DOHH2 (cell line): ENCODE data around the gene BRD2.

Source experiments
- EZH2phosphoT487 ChIP-seq: fragments of 200-600 bp; sonication (generic); IDR thresholded peaks from 2 replicates; pipeline ENCODE4 v1.6.1; 2017; ENCODE audit warnings: borderline replicate concordance, mild to moderate bottlenecking, antibody characterized with exemption, low read length, moderate library complexity, mixed read lengths
- TF ChIP-seq, protein P1 (sequence below): fragments of 200-600 bp; sonication (generic); IDR thresholded peaks from one replicate; pipeline ENCODE4 v1.5.1; 2014; ENCODE audit warnings: antibody characterized with exemption, mild to moderate bottlenecking, low read depth, low read length; ENCODE audit not compliant: poor library complexity, severe bottlenecking

GRCh38 chr6:32968093-32968866 lies at the start of gene BRD2:
- TF ChIP-seq, protein P1, sequence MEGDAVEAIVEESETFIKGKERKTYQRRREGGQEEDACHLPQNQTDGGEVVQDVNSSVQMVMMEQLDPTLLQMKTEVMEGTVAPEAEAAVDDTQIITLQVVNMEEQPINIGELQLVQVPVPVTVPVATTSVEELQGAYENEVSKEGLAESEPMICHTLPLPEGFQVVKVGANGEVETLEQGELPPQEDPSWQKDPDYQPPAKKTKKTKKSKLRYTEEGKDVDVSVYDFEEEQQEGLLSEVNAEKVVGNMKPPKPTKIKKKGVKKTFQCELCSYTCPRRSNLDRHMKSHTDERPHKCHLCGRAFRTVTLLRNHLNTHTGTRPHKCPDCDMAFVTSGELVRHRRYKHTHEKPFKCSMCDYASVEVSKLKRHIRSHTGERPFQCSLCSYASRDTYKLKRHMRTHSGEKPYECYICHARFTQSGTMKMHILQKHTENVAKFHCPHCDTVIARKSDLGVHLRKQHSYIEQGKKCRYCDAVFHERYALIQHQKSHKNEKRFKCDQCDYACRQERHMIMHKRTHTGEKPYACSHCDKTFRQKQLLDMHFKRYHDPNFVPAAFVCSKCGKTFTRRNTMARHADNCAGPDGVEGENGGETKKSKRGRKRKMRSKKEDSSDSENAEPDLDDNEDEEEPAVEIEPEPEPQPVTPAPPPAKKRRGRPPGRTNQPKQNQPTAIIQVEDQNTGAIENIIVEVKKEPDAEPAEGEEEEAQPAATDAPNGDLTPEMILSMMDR, result no peak
- TF ChIP-seq EZH2phosphoT487, result no peak
